Progenitor cell of endocrine pancreas (in vitro differentiated cells): ENCODE measurements around the gene CUEDC2. TPM values are rescaled to one million over a fixed set of nuclear protein-coding genes. Genes with fewer than 3 reads are reported as not detected.
A peak's percentile ranks its signal among the peaks of the same experiment; 100 is the strongest.

Experiments
- DNase-seq: peaks from one replicate; pipeline ENCODE4 v3.0.0; 2021; ENCODE audit warnings: low spot score; ENCODE audit not compliant: unreplicated experiment
- H3K27ac Mint-ChIP-seq: 2 replicates; pipeline ENCODE4 v1.8.0; 2021; ENCODE audit warnings: mild to moderate bottlenecking, moderate library complexity, mixed read lengths
- H3K27me3 Mint-ChIP-seq: 2 replicates; pipeline ENCODE4 v1.8.0; 2021; ENCODE audit warnings: mixed read lengths
- H3K36me3 Mint-ChIP-seq: 2 replicates; pipeline ENCODE4 v1.8.0; 2022; ENCODE audit warnings: mixed read lengths; ENCODE audit not compliant: insufficient read depth
- H3K4me1 Mint-ChIP-seq: 2 replicates; pipeline ENCODE4 v1.8.0; 2021; ENCODE audit warnings: low read depth, mixed read lengths
- H3K4me3 Mint-ChIP-seq: 2 replicates; pipeline ENCODE4 v1.8.0; 2021; ENCODE audit warnings: low read depth, mild to moderate bottlenecking, moderate library complexity, mixed read lengths
- H3K9me3 Mint-ChIP-seq: 2 replicates; pipeline ENCODE4 v1.8.0; 2021; ENCODE audit warnings: low read depth, mixed read lengths
- total RNA-seq: library from RNA; stranded (reverse); gene quantifications from 2 replicates; pipeline ENCODE4 v1.2.1, GENCODE V29; 2021
- TF ChIP-seq, protein P1 (sequence below): fragments of 200-600 bp; sonication (generic); IDR thresholded peaks from one replicate; pipeline ENCODE4 v1.5.0; 2021; ENCODE audit warnings: antibody characterized with exemption, mild to moderate bottlenecking; ENCODE audit not compliant: unreplicated experiment

CUEDC2 gene
- total RNA-seq, 1 donor from 2014 or later: 69.9 TPM

GRCh38 chr10:102452672-102453340 lies 20.4 kb upstream of the CUEDC2 start:
- Mint-ChIP-seq H3K27ac (peak overlapping the region; percentile 69), H3K36me3 (peaks cover 6% of the 10 kb centered on the region), H3K9me3 (no peaks in the 10 kb centered on the region), H3K27me3 (no peaks in the 10 kb centered on the region), H3K4me3 (peak overlapping the region; percentile 84), H3K4me1 (peaks cover 30% of the 10 kb centered on the region)
- DNase-seq: no peak
- TF ChIP-seq, protein P1, sequence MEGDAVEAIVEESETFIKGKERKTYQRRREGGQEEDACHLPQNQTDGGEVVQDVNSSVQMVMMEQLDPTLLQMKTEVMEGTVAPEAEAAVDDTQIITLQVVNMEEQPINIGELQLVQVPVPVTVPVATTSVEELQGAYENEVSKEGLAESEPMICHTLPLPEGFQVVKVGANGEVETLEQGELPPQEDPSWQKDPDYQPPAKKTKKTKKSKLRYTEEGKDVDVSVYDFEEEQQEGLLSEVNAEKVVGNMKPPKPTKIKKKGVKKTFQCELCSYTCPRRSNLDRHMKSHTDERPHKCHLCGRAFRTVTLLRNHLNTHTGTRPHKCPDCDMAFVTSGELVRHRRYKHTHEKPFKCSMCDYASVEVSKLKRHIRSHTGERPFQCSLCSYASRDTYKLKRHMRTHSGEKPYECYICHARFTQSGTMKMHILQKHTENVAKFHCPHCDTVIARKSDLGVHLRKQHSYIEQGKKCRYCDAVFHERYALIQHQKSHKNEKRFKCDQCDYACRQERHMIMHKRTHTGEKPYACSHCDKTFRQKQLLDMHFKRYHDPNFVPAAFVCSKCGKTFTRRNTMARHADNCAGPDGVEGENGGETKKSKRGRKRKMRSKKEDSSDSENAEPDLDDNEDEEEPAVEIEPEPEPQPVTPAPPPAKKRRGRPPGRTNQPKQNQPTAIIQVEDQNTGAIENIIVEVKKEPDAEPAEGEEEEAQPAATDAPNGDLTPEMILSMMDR: no peak

DNA sequence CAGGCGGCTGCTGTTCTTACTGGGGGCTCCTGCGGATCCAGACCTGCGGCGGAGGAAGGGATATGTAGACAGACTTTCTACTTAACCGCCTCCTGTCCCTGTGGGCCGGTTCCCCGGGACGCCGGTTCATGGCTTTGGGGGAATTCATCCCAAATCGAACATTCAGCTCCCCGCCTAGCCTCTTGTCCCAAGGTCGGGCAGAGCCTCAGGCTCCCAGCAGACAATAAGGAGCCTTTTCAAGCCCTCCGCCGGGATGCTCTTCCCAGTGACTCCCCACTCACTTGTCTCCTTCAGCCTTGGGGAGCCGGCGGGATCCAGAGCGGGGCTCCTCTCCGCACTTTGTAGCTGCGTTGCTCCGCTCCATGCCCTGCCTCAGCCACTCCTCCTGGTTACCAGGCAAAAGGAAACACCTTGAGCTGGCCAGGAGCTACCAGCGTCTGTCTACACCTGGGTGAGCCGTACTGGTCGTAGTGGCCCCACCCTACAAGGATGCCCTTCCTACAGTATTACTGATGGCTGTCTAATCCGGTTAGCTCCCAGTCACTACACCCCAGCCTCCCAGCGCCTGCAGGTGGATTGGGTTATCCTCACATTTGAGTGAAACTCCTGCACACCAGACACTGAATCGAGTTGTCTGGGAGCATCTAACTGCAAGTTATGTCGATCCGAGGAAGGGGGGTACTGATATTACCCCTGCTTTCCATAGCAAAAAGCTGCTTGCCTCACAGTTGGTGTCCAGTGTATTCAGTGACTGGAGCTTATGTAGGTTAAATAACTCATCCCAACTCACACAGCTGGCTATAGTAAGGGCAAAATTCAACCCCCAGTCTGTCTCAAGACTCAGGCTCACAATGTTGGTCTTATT lies 19.0 kb upstream of the CUEDC2 start, which contains the start of gene C10orf95:
C10orf95 (minus strand) TSS at position 439 of the 865 bp plus-strand sequence. CDS start 450 bp downstream, outside the sequence.
- peak within 1 kb of the TSS; percentile 90 for H3K4me3 Mint-ChIP-seq
- no peaks in the 10 kb centered on the region for H3K9me3 Mint-ChIP-seq
- H3K27me3 Mint-ChIP-seq: no peaks in the 10 kb centered on the region
- H3K27ac Mint-ChIP-seq: peak within 1 kb of the TSS; percentile 92
- TF ChIP-seq, protein P1: no peak
- peaks cover 30% of the 10 kb centered on the region for H3K4me1 Mint-ChIP-seq
- H3K36me3 Mint-ChIP-seq: peaks cover 5% of the 10 kb centered on the region
- no peak for DNase-seq

GRCh38 chr10:102450374-102451104 lies 18.2 kb upstream of the CUEDC2 start:
- Mint-ChIP-seq H3K9me3 (no peaks in the 10 kb centered on the region), H3K4me3 (peak overlapping the region; percentile 90), H3K27me3 (no peaks in the 10 kb centered on the region), H3K27ac (peak overlapping the region; percentile 91), H3K36me3 (peaks cover 5% of the 10 kb centered on the region), H3K4me1 (peaks cover 27% of the 10 kb centered on the region)
- TF ChIP-seq, protein P1: no peak
- peak; percentile 67 for DNase-seq

GRCh38 chr10:102450124-102450373 lies 17.7 kb upstream of the CUEDC2 start:
- Mint-ChIP-seq H3K27ac (peak overlapping the region; percentile 91), H3K36me3 (peaks cover 5% of the 10 kb centered on the region), H3K4me3 (peak overlapping the region; percentile 90), H3K27me3 (no peaks in the 10 kb centered on the region), H3K4me1 (peaks cover 25% of the 10 kb centered on the region), H3K9me3 (no peaks in the 10 kb centered on the region)
- TF ChIP-seq, protein P1: no peak
- no peak for DNase-seq
